GM21515 (cell line): Measurements from ENCODE around the gene TMEM14C.
A peak's percentile ranks its signal among the peaks of the same experiment; 100 is the strongest.

Source experiments
- ATAC-seq: cut with Tn5 transposase; IDR thresholded peaks from one replicate; pipeline ENCODE4 v1.9.1; 2021; ENCODE audit not compliant: unreplicated experiment

TMEM14C gene

GRCh38 chr6:10722820-10723566 lies at the start of gene TMEM14C:
TSS of gene TMEM14C (plus strand) at chr6:10723070. CDS start at chr6:10724614, 1,544 bp downstream.
- ATAC-seq = peak; percentile 96

GRCh38 chr6:10676403-10676802 lies 46.5 kb upstream of the TMEM14C start:
- no peak for ATAC-seq

GRCh38 chr6:10678456-10678855 lies 44.4 kb upstream of the TMEM14C start:
- ATAC-seq = no peak

- no peak for ATAC-seq
Observed at GRCh38 chr6:10681795-10682194, 41.1 kb upstream of the TMEM14C start.

GRCh38 chr6:10682355-10682988 lies 40.4 kb upstream of the TMEM14C start:
- ATAC-seq = no peak

- no peak for ATAC-seq
Observed at GRCh38 chr6:10684618-10685017, 38.3 kb upstream of the TMEM14C start.

GRCh38 chr6:10685092-10685915 lies 37.6 kb upstream of the TMEM14C start:
- no peak for ATAC-seq

GRCh38 chr6:10686901-10687300 lies 36.0 kb upstream of the TMEM14C start:
- no peak for ATAC-seq

- no peak for ATAC-seq
Observed at GRCh38 chr6:10687582-10687981, 35.3 kb upstream of the TMEM14C start.

- ATAC-seq = no peak
Observed at GRCh38 chr6:10690651-10691445, 32.0 kb upstream of the TMEM14C start.

GRCh38 chr6:10692965-10693538 lies 29.8 kb upstream of the TMEM14C start:
- no peak for ATAC-seq

- ATAC-seq = peak; percentile 98
Observed at GRCh38 chr6:10694302-10695085, 28.4 kb upstream of the TMEM14C start, which contains the start of the genes C6orf52 and PAK1IP1. TSS of gene C6orf52 (minus strand) at chr6:10694616. CDS start at chr6:10687550, 7,066 bp downstream. TSS of gene PAK1IP1 (plus strand) at chr6:10694972. CDS start at chr6:10694986, 14 bp downstream.

- ATAC-seq = no peak
Observed at GRCh38 chr6:10695086-10695657, 27.7 kb upstream of the TMEM14C start.

GRCh38 chr6:10696655-10697054 lies 26.2 kb upstream of the TMEM14C start:
- no peak for ATAC-seq

- no peak for ATAC-seq
Observed at GRCh38 chr6:10713962-10714361, 8.9 kb upstream of the TMEM14C start.

GRCh38 chr6:10719296-10719963 lies 3.4 kb upstream of the TMEM14C start:
- no peak for ATAC-seq

GRCh38 chr6:10719964-10720264 lies 3.0 kb upstream of the TMEM14C start:
- ATAC-seq = no peak

- peak; percentile 28 for ATAC-seq
Observed at GRCh38 chr6:10720265-10720959, 2.5 kb upstream of the TMEM14C start.
